Fibroblast of gingiva (primary cell): ENCODE data around the gene LAMC1.

Experiments used
- DNase-seq: peaks from one replicate; pipeline ENCODE4 v3.0.0-alpha.2; 2011; ENCODE audit warnings: low read depth

Gene LAMC1

DNA sequence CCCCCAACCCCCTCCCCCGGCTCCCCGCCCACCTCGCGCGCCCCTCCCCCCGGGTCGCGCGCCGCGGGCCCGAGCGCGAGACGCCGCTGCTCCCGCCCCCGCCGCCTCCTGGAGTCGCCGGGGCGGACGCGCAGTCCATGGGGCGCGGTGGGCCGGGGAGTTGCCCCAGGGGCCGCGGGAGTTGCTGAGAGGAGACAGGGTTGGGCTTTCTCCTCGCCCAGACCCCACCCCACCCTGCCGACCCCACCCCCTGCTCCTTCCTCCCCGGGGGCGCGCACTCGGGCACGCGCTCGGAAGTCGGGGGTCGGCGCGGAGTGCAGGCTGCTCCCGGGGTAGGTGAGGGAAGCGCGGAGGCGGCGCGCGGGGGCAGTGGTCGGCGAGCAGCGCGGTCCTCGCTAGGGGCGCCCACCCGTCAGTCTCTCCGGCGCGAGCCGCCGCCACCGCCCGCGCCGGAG is at the start of gene LAMC1:
Gene LAMC1 (plus strand): TSS at position 275 of the 455 bp plus-strand sequence. CDS start 297 bp downstream, outside the sequence.
- DNase-seq = peak; percentile 92

- no peak for DNase-seq
These were observed 48.6 kb upstream of the LAMC1 start for GRCh38 chr1:182974506-182975191.

GRCh38 chr1:182977480-182977879 is 45.7 kb upstream of the LAMC1 start:
- no peak for DNase-seq

GRCh38 chr1:182978151-182978853 is 44.9 kb upstream of the LAMC1 start:
- DNase-seq = no peak

- no peak for DNase-seq
These were observed 39.1 kb upstream of the LAMC1 start for GRCh38 chr1:182984138-182984537.

DNA sequence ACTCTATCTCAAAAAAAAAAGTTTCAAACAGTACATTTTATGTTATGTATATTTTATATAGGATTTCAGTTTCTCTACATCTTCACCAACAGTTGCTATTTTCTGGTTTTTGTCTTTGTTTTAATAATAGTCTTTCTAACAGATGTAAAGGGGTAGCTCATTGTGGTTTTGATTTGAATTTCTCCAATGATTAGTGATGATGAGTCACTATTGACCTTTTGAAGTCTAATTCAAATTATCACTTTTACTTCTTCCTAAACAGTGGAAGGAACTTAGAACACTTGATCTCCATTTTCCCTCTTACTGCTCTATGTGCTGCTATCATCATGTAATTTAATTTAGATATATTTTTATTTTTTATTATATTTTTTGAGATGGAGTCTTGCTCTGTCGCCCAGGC is 38.6 kb upstream of the LAMC1 start:
- DNase-seq = no peak

DNA sequence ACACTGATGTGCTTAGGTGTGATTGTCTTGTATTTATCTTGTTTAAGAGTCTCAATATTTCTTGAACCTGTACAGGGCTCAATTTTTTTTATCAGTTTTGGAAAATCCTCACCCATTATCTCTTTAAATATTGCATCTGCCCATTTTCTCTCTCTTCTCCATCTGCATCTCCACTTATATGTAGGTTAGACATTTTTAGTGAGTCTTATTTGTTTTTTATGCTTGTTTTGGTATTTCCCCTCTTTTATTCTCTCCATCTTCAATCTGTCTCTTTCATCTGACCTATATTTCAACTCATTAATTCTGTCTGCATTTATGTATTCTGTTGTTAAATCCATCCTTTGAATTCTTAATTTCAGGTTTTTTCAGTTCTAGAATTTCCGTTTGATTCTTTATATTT is 37.3 kb upstream of the LAMC1 start:
- DNase-seq = no peak

DNA sequence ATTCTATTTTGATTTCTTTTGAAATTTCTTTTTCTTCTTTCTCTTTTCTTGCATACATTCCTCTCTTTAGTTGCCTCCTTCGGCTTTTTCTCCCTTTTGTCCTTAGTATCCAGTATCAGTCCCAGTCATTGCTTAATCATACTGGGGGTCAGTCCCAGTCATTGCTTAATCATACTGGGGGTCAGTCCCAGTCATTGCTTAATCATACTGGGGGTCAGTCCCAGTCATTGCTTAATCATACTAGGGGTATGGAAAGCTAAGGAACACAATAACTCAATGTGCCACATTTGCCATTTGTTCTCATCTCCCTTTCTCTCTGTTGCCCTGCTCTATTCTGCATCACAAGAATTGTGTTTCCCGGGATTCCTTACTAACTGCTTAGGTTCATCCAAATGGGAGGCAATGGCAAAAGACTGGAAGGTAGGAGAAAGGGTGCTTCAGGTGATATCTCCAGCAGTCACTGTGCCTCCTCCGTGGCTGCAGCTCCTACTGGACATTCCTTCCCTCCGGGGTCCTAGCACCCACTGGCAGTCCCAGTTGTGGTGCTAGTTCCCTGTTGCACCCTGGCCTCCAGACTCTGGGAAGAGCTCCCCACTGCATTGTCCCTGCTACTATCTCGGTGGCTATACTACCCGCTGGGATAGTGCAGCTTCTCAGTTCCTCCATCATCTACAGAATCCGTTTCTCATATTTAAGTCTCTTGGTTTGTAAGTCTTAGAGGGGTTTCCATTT is 32.6 kb upstream of the LAMC1 start:
- peak; percentile 41 for DNase-seq

- no peak for DNase-seq
These were observed 29.5 kb upstream of the LAMC1 start for GRCh38 chr1:182993746-182994145.

GRCh38 chr1:182995894-182996293 is 27.3 kb upstream of the LAMC1 start:
- no peak for DNase-seq

DNA sequence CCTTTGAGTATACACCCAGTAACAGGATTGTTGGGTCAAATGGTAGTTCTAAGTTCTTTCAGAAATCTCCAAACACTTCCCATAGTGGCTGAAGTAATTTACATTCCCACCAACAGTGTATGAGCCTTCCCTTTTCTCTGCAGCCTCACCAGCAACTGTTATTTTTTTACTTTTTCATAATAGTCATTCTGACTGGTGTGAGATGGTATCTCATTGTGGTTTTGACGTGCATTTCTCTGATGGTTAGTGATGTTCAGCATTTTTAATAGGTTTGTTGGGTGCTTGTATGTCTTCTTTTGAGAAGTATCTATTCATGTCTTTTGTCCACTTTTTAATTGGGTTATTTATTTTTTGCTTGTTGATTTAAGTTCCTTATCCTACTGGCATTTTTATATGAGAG is 26.4 kb upstream of the LAMC1 start:
- no peak for DNase-seq

DNA sequence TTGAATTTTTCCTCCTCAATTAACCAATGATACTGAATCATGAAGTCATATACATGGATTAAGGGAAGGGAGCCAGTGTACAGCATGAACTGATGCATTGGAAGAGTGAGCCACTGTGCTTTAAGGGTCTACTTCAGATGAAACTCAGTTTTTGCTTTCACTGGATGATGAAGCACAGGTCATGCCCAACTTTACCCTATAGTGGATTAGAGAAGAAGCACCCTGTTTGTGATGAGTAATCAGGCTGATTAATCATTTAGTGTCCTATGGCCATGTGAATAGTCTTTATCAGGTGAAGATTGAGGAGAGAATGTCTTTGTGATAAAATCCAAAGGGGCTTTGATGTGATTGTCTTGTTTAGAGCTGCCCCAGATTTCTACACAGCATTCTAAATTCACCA is 24.7 kb upstream of the LAMC1 start:
- DNase-seq = no peak

GRCh38 chr1:183000167-183000962 is 22.9 kb upstream of the LAMC1 start:
- no peak for DNase-seq

DNA sequence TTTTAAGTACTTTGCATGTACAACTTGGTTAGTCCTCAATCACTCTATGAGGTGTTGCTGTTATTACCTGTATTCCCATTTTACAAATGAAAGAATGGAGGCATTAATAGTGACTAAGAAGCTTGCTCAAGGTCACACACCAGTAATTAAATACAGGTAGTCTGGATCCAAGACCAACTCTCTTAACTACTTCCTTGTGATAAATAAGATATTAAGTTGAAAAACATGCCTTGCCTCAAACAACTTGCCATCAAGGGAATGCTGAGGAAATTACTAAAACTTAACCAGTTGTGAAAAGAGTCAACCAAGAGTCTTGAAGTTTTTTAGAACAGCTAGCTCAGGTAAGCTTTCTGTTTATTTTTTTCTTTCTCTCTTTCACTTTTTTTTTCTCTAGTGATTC is 21.0 kb upstream of the LAMC1 start:
- DNase-seq = no peak

- DNase-seq = peak; percentile 41
These were observed 20.4 kb upstream of the LAMC1 start for GRCh38 chr1:183002797-183003196.

GRCh38 chr1:183003203-183003602 is 20.0 kb upstream of the LAMC1 start:
- peak; percentile 71 for DNase-seq

- no peak for DNase-seq
These were observed 19.1 kb upstream of the LAMC1 start for GRCh38 chr1:183004141-183004540.

- no peak for DNase-seq
These were observed 11.4 kb upstream of the LAMC1 start for GRCh38 chr1:183011859-183012258.

- DNase-seq = no peak
These were observed 10.8 kb upstream of the LAMC1 start for GRCh38 chr1:183012301-183012994.

DNA sequence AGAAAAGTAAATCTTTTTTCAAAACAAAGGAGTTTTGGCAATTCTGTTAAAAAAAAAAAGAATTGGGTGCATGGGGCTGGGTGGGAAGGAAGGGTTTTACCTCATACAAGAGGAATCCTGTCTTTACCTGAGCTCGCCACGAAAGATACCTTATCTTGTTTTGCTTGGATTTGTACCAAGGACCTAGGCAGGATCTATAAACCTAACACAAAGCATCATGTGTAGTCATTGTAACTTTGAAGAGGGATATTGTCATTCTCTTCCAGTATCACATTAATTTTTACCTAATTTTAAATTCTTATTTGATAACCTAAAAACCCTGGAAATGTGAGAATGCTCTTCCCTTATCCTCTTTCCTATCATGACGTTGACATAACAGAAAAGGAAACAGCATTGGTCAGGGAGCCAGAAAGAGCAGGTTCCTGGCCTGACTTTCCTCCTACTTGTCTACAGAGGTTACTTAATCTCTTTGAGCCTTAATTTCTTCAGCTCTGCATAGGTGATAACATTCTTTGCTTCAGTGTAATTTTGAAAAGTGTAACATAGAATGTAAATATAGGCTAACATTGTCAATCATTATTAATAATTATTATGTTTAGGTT is 4.0 kb upstream of the LAMC1 start:
- no peak for DNase-seq

DNA sequence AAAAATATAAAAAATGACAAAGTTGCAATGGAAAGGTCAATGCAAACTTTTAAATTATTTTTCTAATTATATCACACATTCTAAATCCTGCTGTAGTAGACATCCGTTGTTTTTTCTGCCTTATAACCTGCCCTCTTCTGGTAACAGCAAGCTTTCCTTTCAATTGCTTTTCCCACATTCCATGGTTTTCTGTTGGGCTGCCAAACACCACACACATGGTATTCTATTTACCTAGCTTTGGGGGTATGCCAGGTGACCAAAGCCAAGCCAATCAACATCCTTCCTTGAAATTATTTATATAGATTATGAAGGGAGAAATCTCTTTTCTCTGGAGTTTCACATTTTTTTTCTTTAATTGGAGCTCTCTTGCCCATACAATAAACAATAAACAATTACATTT is 3.4 kb upstream of the LAMC1 start:
- DNase-seq = peak; percentile 30
